Activated CD4-positive, alpha-beta T cell treated with anti-CD3 and anti-CD28 coated beads, Interleukin-2, amount 50 U/mL, for 16 hours (primary cell): ENCODE measurements around the gene CIROP.
"Not testable (repeated sequence)": the region's sequence is repeated elsewhere in the genome, so short reads cannot be mapped to it uniquely, and the experiment has no call there.

ENCODE experiments used
- DNase-seq: peaks from one replicate; pipeline ENCODE4 v3.0.0-alpha.2; 2020

CIROP gene

DNA sequence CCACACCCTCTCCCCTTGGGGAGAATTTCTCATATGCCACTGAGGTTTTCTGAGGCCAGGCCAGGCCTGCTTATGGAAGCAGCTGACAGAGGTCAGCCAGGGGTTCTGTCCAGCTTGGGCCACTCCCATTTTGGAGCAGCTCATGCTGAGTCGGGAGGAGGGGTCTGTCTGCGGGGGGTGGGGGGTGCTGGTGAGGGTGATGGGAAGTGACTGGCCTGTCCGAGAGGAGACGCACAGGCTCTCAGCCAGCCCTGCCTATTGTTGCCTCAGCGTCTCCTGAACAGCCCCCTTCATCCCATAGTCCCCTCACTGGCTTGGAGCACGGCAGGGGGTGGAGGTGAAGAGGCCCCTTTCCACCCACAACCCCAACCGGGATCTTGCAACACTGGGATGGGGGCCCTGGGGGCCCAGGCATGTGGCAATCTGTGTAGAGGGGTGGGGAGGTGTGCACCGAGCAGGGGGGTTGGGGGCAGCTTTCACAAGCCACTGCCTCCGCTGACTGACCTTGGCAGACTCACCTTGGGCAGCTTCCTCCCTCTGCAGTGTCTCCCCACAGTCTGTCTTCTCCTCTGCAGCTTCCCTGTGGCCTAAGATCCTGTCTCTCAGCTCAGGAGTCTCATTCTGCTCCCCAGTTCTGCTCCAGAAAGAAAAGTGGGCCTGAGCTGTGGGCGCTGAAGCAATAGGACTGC is 8.8 kb upstream of the CIROP start:
- no peak for DNase-seq

DNA sequence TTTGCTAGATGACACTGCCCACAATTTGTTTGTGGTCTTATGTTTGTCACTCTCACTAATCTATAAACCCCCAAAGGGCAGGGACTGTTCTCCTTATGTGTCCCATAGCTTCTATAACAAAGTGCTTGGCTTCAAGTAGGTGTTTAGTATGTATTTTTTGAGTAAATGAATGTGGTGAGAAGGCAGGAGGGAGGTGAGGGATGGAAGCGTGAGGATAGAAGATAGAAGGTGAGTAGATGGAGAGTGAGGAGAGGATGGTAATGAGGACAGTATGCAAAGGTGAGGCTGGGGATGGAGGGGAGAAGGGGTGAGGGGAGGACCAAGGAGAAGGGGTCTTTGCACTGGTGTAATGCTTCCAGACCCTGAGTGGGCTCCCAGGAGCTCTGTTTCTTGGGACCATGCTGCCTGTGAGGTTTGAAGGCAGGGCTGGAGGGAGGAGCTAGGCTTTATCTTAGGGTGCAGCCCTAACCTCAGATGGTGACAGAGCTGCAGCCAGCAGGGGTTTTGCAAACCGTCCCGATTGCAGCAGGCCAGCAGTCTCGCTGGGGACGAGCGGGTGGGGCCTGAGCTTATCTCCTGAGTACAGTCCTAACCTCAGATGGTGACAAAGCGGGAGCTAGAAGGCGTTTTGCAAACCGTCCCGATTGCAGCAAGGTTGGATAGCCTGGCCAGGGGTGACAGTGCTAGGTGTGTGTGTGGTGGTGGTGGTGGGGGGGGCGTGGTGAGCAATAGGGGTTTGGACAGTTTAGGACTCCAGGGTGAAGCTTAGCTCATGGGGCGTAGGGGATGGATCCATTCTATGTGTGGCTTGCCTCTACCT is 7.8 kb upstream of the CIROP start:
- no peak for DNase-seq

DNA sequence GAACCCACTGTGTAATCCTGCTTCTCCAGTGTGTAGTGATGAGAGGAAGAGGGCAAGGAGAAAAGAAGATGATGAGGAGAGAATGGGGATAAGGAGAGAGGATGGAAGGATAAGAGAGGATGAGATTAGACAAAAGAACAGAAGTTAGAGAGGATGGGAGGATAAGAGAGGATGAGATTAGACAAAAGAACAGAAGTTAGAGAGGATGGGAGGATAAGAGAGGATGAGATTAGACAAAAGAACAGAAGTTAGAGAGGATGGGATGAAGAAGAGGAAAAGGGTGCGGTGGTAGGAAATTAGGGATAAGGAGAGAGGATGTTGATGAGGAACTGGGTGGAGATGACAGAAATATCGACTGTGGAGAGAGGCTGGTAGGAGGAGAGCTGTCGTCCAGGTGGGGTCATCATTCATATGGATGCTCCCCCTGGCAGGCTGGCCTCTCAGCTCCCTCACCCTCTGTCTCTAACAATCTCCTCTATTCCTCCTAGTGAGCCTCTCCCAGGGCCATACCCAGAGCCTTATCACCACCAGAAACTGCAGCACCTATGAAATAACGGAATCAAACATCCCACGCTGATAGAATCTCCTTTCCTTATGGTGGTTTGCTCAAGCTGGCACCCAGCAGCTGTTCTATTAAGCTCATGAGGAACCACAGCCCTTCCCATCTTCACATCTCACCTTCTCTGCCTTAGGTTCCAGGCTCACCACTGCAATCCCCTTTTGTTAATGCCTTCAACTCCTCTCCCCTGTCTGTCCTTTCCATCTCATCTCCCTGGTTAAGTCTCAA is 6.0 kb upstream of the CIROP start:
- DNase-seq = no peak

- no peak for DNase-seq
Measured at GRCh38 chr14:23109769-23110168, 5.0 kb upstream of the CIROP start.

- not testable (repeated sequence) for DNase-seq
Measured at GRCh38 chr14:23108169-23108568, 3.4 kb upstream of the CIROP start.

DNA sequence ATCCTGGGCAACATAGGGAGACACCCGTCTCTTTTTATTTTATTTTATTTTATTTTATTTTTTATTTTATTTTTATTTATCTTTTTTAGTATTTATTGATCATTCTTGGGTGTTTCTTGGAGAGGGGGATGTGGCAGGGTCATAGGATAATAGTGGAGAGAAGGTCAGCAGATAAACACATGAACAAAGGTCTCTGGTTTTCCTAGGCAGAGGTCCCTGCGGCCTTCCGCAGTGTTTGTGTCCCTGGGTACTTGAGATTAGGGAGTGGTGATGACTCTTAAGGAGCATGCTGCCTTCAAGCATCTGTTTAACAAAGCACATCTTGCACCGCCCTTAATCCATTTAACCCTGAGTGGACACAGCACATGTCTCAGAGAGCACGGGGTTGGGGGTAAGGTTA is 2.8 kb upstream of the CIROP start:
- not testable (repeated sequence) for DNase-seq

DNA sequence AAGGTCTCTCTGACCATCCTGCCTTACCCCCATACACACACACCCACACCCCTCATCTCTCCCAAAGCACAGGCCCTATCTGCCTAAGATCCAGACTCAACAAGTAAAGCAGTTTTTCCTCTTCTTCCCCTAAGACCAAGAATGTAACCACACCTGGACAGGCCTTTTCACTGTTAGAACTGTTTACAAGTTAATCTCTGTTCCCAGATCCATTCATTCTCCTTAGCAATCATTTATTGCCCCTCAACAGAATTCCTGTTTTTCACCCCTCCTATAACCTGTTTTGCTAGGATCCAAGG is 1.9 kb upstream of the CIROP start:
- no peak for DNase-seq

GRCh38 chr14:23105348-23105824 is 597 bp upstream of the CIROP start:
- DNase-seq = no peak

DNA sequence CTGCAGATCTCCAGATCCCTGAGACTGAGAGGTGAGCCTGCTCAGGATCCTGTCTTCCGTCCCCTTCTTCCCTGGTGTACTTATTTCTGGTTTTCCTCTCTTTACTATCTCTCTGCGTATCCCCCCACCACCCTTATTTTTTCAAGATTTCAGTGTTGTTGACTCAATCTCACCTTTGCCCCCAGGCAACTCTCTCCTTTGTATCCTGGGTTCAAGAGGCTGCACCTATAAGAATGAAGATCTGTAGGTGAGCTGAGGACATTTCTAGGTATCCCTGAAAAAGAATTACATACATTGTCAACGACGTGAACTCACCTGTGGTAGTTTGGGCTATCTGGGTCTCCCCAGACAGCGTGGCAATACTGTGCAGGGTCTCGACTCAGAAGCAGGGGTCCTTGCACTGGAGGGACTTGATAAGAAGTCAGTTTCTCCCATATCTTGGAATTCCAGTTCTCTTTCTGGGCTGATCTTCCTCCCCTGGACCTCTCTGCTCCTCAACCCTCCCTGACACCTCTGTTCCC is 659 bp downstream of the CIROP start:
- DNase-seq = no peak

- DNase-seq = no peak
Measured at GRCh38 chr14:23103581-23103980, 1.2 kb downstream of the CIROP start.

DNA sequence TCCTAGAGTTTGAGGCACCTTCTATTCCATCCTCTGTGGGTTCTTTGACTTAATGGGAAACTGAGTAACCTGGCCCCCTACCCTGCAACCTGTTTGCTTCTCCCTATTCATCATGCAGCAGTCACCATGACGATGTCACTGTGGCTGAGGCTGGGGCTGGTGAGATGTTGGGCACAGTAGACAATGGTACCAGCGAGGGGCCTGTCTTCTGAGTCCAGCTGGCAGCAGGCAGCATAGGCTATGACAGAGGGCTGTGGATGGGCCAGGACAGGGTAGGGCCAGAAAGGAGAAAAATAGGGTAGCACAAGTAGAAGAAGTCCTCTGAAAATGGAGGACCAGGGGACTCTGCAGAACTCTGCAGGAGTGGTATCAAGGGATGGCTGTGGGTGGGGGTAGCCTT is 2.0 kb downstream of the CIROP start:
- no peak for DNase-seq

DNA sequence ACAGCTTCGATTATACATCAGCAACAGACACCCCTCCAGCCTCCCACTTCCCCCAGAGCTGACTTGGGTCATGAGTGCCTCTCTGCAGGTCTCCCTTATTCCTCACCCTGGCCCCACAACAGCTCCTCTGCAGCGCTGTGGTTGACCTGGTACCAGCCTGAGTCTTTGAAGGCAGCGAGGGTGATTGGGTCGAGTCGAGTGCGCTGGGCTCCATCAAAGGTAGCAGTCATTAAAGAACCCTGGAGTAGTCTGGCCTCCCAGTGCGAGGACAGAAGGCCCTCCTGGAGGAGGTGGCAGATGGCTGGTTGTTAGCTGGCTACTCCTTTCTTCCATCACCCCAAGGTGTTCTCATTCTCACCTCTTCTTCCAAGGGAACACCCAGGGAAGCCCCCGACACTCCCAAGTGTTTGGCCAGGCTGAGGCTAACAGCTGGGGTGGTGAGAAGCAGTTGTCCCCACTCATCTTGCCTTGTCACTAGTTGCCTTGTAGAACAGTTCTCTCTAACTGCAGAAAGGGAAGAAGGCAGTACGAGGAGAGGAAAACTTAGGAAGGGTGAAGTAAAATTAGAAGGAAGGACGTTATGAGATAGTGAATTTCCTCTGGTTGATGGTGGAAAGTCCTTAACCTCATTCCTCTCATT is 2.7 kb downstream of the CIROP start:
- no peak for DNase-seq

GRCh38 chr14:23101213-23101970 is 3.4 kb downstream of the CIROP start:
- DNase-seq = no peak

- DNase-seq = no peak
Measured at GRCh38 chr14:23099212-23099861, 5.5 kb downstream of the CIROP start.

DNA sequence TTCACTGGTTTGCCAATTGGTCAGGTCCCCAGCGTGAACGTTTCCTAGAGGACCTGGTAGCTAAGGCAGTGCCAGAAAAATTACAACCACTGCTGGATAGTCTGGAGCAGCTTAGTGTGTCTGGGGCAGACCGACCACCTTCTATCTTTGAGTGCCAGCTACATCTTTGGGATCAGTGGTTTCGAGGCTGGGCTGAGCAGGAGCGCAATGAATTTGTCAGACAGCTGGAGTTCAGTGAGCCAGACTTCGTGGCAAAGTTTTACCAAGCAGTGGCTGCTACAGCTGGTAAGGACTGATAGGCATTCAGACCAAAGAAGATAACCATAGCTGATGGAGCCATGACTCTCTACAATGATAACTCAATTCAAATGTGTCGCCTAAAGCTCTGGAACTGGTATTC is 7.0 kb downstream of the CIROP start:
- DNase-seq = no peak

GRCh38 chr14:23095196-23096108 is 9.3 kb downstream of the CIROP start, which contains the start of gene C14orf119:
Gene C14orf119 (plus strand): TSS chr14:23095505. CDS start chr14:23097659, 2,154 bp downstream.
- DNase-seq = peak; percentile 100

DNA sequence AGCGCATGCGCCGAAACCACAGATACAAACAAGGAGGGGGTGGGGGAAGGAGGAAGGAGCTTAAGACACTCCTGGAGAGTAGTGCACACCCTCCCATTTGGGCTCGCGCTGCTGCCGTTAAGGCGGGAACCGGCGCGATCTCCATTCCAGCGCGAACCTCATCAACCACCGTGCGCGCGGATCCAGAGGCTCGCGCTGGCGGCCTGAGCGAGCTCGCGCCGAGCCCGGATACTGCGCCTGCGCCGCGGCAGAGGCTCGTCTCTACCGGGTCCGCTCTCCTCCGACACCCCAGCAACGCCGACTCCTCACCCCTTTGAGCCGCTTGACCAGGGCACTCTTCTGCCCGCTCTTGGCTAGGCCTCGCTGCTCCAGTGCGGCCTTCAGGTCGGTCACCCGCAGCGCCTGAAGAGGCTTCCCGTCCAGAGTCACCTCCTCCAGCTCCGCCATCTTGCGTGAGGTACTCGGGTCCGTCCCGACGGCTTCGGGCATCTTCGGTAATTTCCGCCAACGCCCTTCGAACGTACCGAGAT is 10.1 kb downstream of the CIROP start, which contains the start of gene ACIN1:
Gene ACIN1 (minus strand): TSS at position 471 of the 530 bp plus-strand sequence. CDS start 24 bp downstream, at position 447.
- DNase-seq = peak; percentile 79

GRCh38 chr14:23093991-23094665 is 10.7 kb downstream of the CIROP start:
- no peak for DNase-seq

- DNase-seq = no peak
Measured at GRCh38 chr14:23093526-23093925, 11.3 kb downstream of the CIROP start.
